HCT116 (cell line): ENCODE measurements around the gene PODNL1. TPM values are rescaled to one million over a fixed set of nuclear protein-coding genes. Genes with fewer than 3 reads are reported as not detected.

Source experiments
- ATAC-seq: fragments of 200-7000 bp; cut with Tn5 transposase; 2 replicates; pipeline ENCODE4 v1.9.1; 2020; ENCODE audit warnings: mild to moderate bottlenecking, moderate library complexity
- BruUV-seq: library from RNA; stranded (reverse); fragments of 400-500 nt; replicated peaks from 2 replicates; lab custom pipeline; 2021; lab: Mats Ljungman, UMichigan
- CTCF ChIA-PET: fragments of 300-600 bp; sonication (Branson Sonifier 250); formaldehyde crosslinking; loops from one replicate; lab custom pipeline; 2021; ENCODE audit warnings: antibody characterized with exemption; lab: Charles Lee
- POLR2A ChIA-PET: fragments of 300-600, 350-600 bp; sonication (Branson Sonifier 250); formaldehyde crosslinking; loops from one replicate; lab custom pipeline; 2021; ENCODE audit warnings: antibody characterized with exemption; lab: Charles Lee
- RAD21 ChIA-PET, 2 experiments: fragments of 300-600 bp; sonication (Branson Sonifier 250); formaldehyde crosslinking; loops; one replicate each; lab custom pipeline; 2023; ENCODE audit warnings: low total read pairs in 2 of 2; ENCODE audit not compliant: uncharacterized antibody in 2 of 2, unreplicated experiment in 2 of 2, low non-redundant PET in 1 of 2; lab: Charles Lee
- DNase-seq: peaks from one replicate; pipeline ENCODE4 v3.0.0-alpha.2; 2010; ENCODE audit warnings: low read depth, low spot score
- H2AFZ ChIP-seq: fragments of 200-600 bp; shearing (Covaris generic), sonication (generic); 2 replicates; pipeline ENCODE4 v1.6.1; 2017; ENCODE audit warnings: low read depth, mixed run types, mixed read lengths, antibody characterized with exemption, low read length; ENCODE audit not compliant: poor library complexity, severe bottlenecking
- H3K27ac ChIP-seq: 2 replicates; pipeline ENCODE4 v1.5.1; 2012; ENCODE audit warnings: low read depth, low read length
- H3K27me3 ChIP-seq: fragments of 200-600 bp; sonication (generic); 2 replicates; pipeline ENCODE4 v1.6.1; 2016; ENCODE audit warnings: mixed run types, low read length, mixed read lengths; ENCODE audit not compliant: insufficient read depth
- H3K36me3 ChIP-seq, 2 experiments: fragments of 200-500 bp in 1 of 2; fragments of 200-600 bp in 1 of 2; sonication (Bioruptor generic) in 1 of 2; sonication (generic) in 1 of 2; 2 replicates each; pipeline versions ENCODE4 v1.5.1 to v1.6.1; 2014 to 2016; ENCODE audit warnings: low read length in 2 of 2, inconsistent platforms in 1 of 2, mixed read lengths in 1 of 2, mixed run types in 1 of 2; ENCODE audit not compliant: insufficient read depth in 2 of 2, control insufficient read depth in 1 of 2
- H3K4me1 ChIP-seq, 2 experiments: fragments of 200-600 bp in 1 of 2; sonication (generic) in 1 of 2; 2 replicates each; pipeline versions ENCODE4 v1.5.1 to v1.6.1; 2012 to 2017; ENCODE audit warnings: low read length in 2 of 2, inconsistent platforms in 1 of 2, mild to moderate bottlenecking in 1 of 2, mixed read lengths in 1 of 2, mixed run types in 1 of 2, moderate library complexity in 1 of 2; ENCODE audit not compliant: insufficient read depth in 2 of 2, control insufficient read depth in 1 of 2
- H3K4me2 ChIP-seq: fragments of 200-600 bp; sonication (generic); 2 replicates; pipeline ENCODE4 v1.6.1; 2017; ENCODE audit warnings: mixed run types, low read length, mixed read lengths
- H3K4me3 ChIP-seq, 2 experiments: fragments of 200-600 bp in 1 of 2; sonication (generic) in 1 of 2; replicated peaks in 1 of 2; 2 replicates each; pipeline ENCODE4 v1.5.1; 2011 to 2016; ENCODE audit warnings: low read length in 2 of 2, control low read depth in 1 of 2, low read depth in 1 of 2, mild to moderate bottlenecking in 1 of 2, mixed read lengths in 1 of 2, mixed run types in 1 of 2
- H3K79me2 ChIP-seq: fragments of 200-600 bp; sonication (generic); 2 replicates; pipeline ENCODE4 v1.6.1; 2017; ENCODE audit warnings: mild to moderate bottlenecking, mixed run types, low read length, moderate library complexity, mixed read lengths; ENCODE audit not compliant: insufficient read depth
- H3K9ac ChIP-seq: fragments of 200-600 bp; sonication (generic); 2 replicates; pipeline ENCODE4 v1.6.1; 2016; ENCODE audit warnings: low read length, mixed read lengths
- H3K9me2 ChIP-seq: fragments of 200-600 bp; sonication (generic), shearing (Covaris generic); 2 replicates; pipeline ENCODE4 v1.6.1; 2017; ENCODE audit warnings: mixed run types, mild to moderate bottlenecking, moderate library complexity; ENCODE audit not compliant: insufficient read depth
- H3K9me3 ChIP-seq, 2 experiments: fragments of 200-500 bp in 1 of 2; fragments of 200-600 bp in 1 of 2; sonication (Bioruptor generic) in 1 of 2; sonication (generic) in 1 of 2; 2 replicates each; pipeline ENCODE4 v1.6.1; 2014 to 2017; ENCODE audit warnings: low read length in 2 of 2, mixed read lengths in 2 of 2, inconsistent platforms in 1 of 2, low read depth in 1 of 2, mild to moderate bottlenecking in 1 of 2, mixed run types in 1 of 2, moderate library complexity in 1 of 2; ENCODE audit not compliant: control insufficient read depth in 1 of 2, insufficient read depth in 1 of 2
- H4K20me1 ChIP-seq: fragments of 200-600 bp; sonication (generic), shearing (Covaris generic); 2 replicates; pipeline ENCODE4 v1.6.1; 2017; ENCODE audit warnings: mixed run types, mild to moderate bottlenecking, moderate library complexity; ENCODE audit not compliant: insufficient read depth
- CBX3 ChIP-seq: IDR thresholded peaks from 2 replicates; pipeline ENCODE4 v1.6.1; 2012; ENCODE audit warnings: low read depth
- CEBPB ChIP-seq: IDR thresholded peaks from 2 replicates; pipeline ENCODE4 v1.6.1; 2012; ENCODE audit warnings: low read depth
- ELF1 ChIP-seq: IDR thresholded peaks from 2 replicates; pipeline ENCODE4 v1.6.1; 2012; ENCODE audit warnings: low read depth, borderline replicate concordance
- EZH2 ChIP-seq: fragments of 200-600 bp; sonication (generic); IDR thresholded peaks from 2 replicates; pipeline ENCODE4 v1.6.1; 2017; ENCODE audit warnings: antibody characterized with exemption, mixed run types
- FOSL1 ChIP-seq: IDR thresholded peaks from 2 replicates; pipeline ENCODE4 v1.6.1; 2012; ENCODE audit warnings: low read depth
- JUND ChIP-seq: IDR thresholded peaks from 2 replicates; pipeline ENCODE4 v1.6.1; 2012
- POLR2A ChIP-seq: IDR thresholded peaks from 2 replicates; pipeline ENCODE4 v1.7.0; 2011; ENCODE audit warnings: borderline replicate concordance; ENCODE audit not compliant: insufficient read depth, insufficient read length; ENCODE audit errors: extremely low read depth
- POLR2AphosphoS5 ChIP-seq: IDR thresholded peaks from 2 replicates; pipeline ENCODE4 v1.6.1; 2011; ENCODE audit warnings: mild to moderate bottlenecking, low read depth, low read length, moderate library complexity
- REST ChIP-seq: IDR thresholded peaks from 2 replicates; pipeline ENCODE4 v1.6.1; 2012; ENCODE audit warnings: low read depth
- ZNF274 ChIP-seq: fragments of 200-500 bp; sonication (Bioruptor generic); IDR thresholded peaks from 2 replicates; pipeline ENCODE4 v1.6.1; 2014; ENCODE audit warnings: mild to moderate bottlenecking, low read depth, low read length, inconsistent platforms
- intact Hi-C: fragments of 100-400 bp; cut with micrococcal nuclease; formaldehyde crosslinking; loops from 2 replicates; pipeline ENCODE4 v1.10.0; 2022
- total RNA-seq: library from RNA; stranded (reverse); gene quantifications from one replicate; pipeline ENCODE4 v1.2.1, GENCODE V29; 2021; ENCODE audit not compliant: unreplicated experiment
- TF ChIP-seq, protein P1 (sequence below), 3 experiments: fragments of 200-600 bp in 1 of 3; sonication (generic) in 1 of 3; IDR thresholded peaks in 2 of 3; conservative IDR thresholded peaks in 1 of 3; 2 replicates each; pipeline ENCODE4 v1.5.1; 2012 to 2017; ENCODE audit warnings: low read depth in 2 of 3, low read length in 2 of 3, antibody characterized with exemption in 1 of 3, borderline replicate concordance in 1 of 3, control low read depth in 1 of 3, mild to moderate bottlenecking in 1 of 3, mixed read lengths in 1 of 3, mixed run types in 1 of 3, moderate library complexity in 1 of 3; ENCODE audit not compliant: insufficient read depth in 1 of 3
- TF ChIP-seq, protein P2 (sequence below): IDR thresholded peaks from 2 replicates; pipeline ENCODE4 v1.6.1; 2011; ENCODE audit warnings: mild to moderate bottlenecking, low read length, moderate library complexity; ENCODE audit not compliant: insufficient replicate concordance; ENCODE audit errors: extremely low read depth

The PODNL1 gene
- total RNA-seq, 1 experiment from 2014 or later = 0.71 TPM

DNA sequence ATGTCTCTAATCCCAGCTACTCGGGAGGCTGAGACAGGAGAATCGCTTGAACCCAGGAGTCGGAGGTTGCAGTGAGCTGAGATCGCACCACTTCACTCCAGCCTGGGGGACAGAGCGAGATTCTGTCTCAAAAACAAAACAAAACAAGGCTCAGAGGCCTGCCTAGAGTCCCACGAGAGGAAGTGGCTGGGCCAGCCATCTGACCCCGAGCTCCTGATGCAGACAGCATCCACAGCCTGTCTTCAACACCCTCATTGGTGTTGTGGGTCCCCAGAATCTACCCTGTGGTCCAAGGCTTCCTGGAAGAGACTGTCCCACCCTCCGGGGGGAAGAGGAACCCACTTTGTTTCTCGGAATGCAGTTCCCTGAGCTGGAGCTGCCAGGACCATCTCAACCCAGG, 43.2 kb upstream of the PODNL1 start (continued):
- TF ChIP-seq REST = no peak
- TF ChIP-seq POLR2A = no peak
- TF ChIP-seq, protein P1, sequence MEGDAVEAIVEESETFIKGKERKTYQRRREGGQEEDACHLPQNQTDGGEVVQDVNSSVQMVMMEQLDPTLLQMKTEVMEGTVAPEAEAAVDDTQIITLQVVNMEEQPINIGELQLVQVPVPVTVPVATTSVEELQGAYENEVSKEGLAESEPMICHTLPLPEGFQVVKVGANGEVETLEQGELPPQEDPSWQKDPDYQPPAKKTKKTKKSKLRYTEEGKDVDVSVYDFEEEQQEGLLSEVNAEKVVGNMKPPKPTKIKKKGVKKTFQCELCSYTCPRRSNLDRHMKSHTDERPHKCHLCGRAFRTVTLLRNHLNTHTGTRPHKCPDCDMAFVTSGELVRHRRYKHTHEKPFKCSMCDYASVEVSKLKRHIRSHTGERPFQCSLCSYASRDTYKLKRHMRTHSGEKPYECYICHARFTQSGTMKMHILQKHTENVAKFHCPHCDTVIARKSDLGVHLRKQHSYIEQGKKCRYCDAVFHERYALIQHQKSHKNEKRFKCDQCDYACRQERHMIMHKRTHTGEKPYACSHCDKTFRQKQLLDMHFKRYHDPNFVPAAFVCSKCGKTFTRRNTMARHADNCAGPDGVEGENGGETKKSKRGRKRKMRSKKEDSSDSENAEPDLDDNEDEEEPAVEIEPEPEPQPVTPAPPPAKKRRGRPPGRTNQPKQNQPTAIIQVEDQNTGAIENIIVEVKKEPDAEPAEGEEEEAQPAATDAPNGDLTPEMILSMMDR (IDR thresholded peaks at IDR 0.05 in 2 of 3, conservative IDR thresholded peaks at IDR 0.05 in 1 of 3; ENCODE audit: borderline replicate concordance in 1 of 3, insufficient read depth in 1 of 3, low read depth in 2 of 3, low read length in 2 of 3) = no peak

- POLR2A ChIA-PET = no interaction called here
- no TSS peak for BruUV-seq
These were observed 42.8 kb upstream of the PODNL1 start for GRCh38 chr19:13981021-13981420.

More at GRCh38 chr19:13981021-13981420, 42.8 kb upstream of the PODNL1 start:
- Histone ChIP-seq H3K9me2 (no peaks in the 10 kb centered on the region), H3K27ac (no peak overlapping the region), H3K4me2 (no peak overlapping the region), H3K4me3 (no peak overlapping the region), H3K36me3 (no peaks in the 10 kb centered on the region; a peak in 1 of 4 replicates), H3K79me2 (no peaks in the 10 kb centered on the region), H4K20me1 (no peaks in the 10 kb centered on the region), H3K9me3 (no peaks in the 10 kb centered on the region), H3K4me1 (peaks cover 6% of the 10 kb centered on the region in 2 experiments; a peak in 3 of 4 replicates), H2AFZ (no peak overlapping the region), H3K27me3 (no peaks in the 10 kb centered on the region), H3K9ac (no peak overlapping the region)
- TF ChIP-seq ZNF274 = no peak
- TF ChIP-seq JUND = no peak
- TF ChIP-seq, protein P2, sequence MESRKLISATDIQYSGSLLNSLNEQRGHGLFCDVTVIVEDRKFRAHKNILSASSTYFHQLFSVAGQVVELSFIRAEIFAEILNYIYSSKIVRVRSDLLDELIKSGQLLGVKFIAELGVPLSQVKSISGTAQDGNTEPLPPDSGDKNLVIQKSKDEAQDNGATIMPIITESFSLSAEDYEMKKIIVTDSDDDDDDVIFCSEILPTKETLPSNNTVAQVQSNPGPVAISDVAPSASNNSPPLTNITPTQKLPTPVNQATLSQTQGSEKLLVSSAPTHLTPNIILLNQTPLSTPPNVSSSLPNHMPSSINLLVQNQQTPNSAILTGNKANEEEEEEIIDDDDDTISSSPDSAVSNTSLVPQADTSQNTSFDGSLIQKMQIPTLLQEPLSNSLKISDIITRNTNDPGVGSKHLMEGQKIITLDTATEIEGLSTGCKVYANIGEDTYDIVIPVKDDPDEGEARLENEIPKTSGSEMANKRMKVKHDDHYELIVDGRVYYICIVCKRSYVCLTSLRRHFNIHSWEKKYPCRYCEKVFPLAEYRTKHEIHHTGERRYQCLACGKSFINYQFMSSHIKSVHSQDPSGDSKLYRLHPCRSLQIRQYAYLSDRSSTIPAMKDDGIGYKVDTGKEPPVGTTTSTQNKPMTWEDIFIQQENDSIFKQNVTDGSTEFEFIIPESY = no peak
- TF ChIP-seq POLR2AphosphoS5 = no peak
- TF ChIP-seq CEBPB = no peak
- TF ChIP-seq ELF1 = no peak
- no peak for TF ChIP-seq CBX3
- no peak for TF ChIP-seq EZH2
- TF ChIP-seq, protein P1 (IDR thresholded peaks at IDR 0.05 in 2 of 3, conservative IDR thresholded peaks at IDR 0.05 in 1 of 3; ENCODE audit: borderline replicate concordance in 1 of 3, insufficient read depth in 1 of 3, low read depth in 2 of 3, low read length in 2 of 3) = no peak
- TF ChIP-seq FOSL1 = no peak
- no peak for DNase-seq
- intact Hi-C loops = no loop called here
- ATAC-seq = no peak
- CTCF ChIA-PET = no interaction called here
- RAD21 ChIA-PET = no interaction called here
